Measurements from ENCODE around the gene FAM168A.
"Not testable (repeated sequence)": the region's sequence is repeated elsewhere in the genome, so short reads cannot be mapped to it uniquely, and the experiment has no call there.

Gene FAM168A

GRCh38 chr11:73465023-73465675 lies 132.8 kb downstream of the FAM168A start:
- DNase-seq, result no peak

- DNase-seq, result no peak
Observed at GRCh38 chr11:73464347-73464746, 133.6 kb downstream of the FAM168A start.

- no peak for DNase-seq
Observed at GRCh38 chr11:73463359-73463758, 134.6 kb downstream of the FAM168A start.

GRCh38 chr11:73461964-73462363 lies 135.9 kb downstream of the FAM168A start:
- DNase-seq, result no peak

- DNase-seq, result no peak
Observed at GRCh38 chr11:73461335-73461840, 136.5 kb downstream of the FAM168A start.

GRCh38 chr11:73458201-73458600 lies 139.7 kb downstream of the FAM168A start:
- no peak for DNase-seq

GRCh38 chr11:73454987-73455386 lies 142.9 kb downstream of the FAM168A start:
- DNase-seq, result no peak

- no peak for DNase-seq
Observed at GRCh38 chr11:73453562-73453961, 144.3 kb downstream of the FAM168A start.

GRCh38 chr11:73452726-73453125 lies 145.2 kb downstream of the FAM168A start:
- DNase-seq, result no peak

GRCh38 chr11:73451896-73452295 lies 146.0 kb downstream of the FAM168A start:
- DNase-seq, result no peak

- DNase-seq, result no peak
Observed at GRCh38 chr11:73446766-73447165, 151.1 kb downstream of the FAM168A start.

GRCh38 chr11:73445980-73446379 lies 151.9 kb downstream of the FAM168A start:
- no peak for DNase-seq

GRCh38 chr11:73439002-73439843 lies 158.7 kb downstream of the FAM168A start:
- no peak for DNase-seq

- DNase-seq, result not testable (repeated sequence)
Observed at GRCh38 chr11:73436859-73437258, 161.1 kb downstream of the FAM168A start.

- no peak for DNase-seq
Observed at GRCh38 chr11:73431396-73431795, 166.5 kb downstream of the FAM168A start.

- DNase-seq, result no peak
Observed at GRCh38 chr11:73430326-73430725, 167.6 kb downstream of the FAM168A start.

- DNase-seq, result no peak
Observed at GRCh38 chr11:73429121-73429750, 168.7 kb downstream of the FAM168A start.

- DNase-seq, result no peak
Observed at GRCh38 chr11:73428699-73429098, 169.2 kb downstream of the FAM168A start.

- DNase-seq, result no peak
Observed at GRCh38 chr11:73428227-73428626, 169.7 kb downstream of the FAM168A start.

- DNase-seq, result no peak
Observed at GRCh38 chr11:73426219-73426850, 171.6 kb downstream of the FAM168A start.

GRCh38 chr11:73425108-73425507 lies 172.8 kb downstream of the FAM168A start:
- DNase-seq, result no peak

GRCh38 chr11:73423506-73423905 lies 174.4 kb downstream of the FAM168A start:
- no peak for DNase-seq

- DNase-seq, result no peak
Observed at GRCh38 chr11:73422886-73423285, 175.0 kb downstream of the FAM168A start.
